ENCODE measurements around the gene RASGRF2.

The RASGRF2 gene

GRCh38 chr5:81167078-81167477, 206.9 kb downstream of the RASGRF2 start:
- no peak for FAIRE-seq

DNA sequence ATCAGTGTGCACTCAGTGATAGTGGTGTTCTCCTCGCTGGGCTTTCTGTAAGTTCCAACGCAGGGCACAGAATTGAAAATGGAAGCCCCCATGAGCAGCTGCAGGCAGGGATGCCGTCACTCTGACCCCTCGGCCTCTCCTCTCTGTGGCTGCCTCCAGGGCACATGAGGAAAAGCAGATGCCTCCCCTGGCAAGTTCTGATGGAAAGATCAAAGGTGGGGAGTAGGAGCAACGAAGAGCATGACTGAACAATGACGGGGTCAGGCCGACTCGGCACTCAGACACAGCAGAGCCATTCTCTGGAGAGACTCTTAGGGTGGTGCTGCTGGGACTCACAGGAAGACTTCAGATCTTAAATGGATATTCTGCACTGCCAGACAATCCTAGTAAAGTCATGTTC, 207.4 kb downstream of the RASGRF2 start:
- DNase-seq (ENCODE audit: low spot score) (no peak), FAIRE-seq (no peak)

More at GRCh38 chr5:81167078-81167477, 206.9 kb downstream of the RASGRF2 start:
- no peak for DNase-seq (ENCODE audit: low spot score)

- DNase-seq (ENCODE audit: low spot score) = no peak
- no peak for FAIRE-seq
Observed at GRCh38 chr5:81169924-81170323, 209.8 kb downstream of the RASGRF2 start.

DNA sequence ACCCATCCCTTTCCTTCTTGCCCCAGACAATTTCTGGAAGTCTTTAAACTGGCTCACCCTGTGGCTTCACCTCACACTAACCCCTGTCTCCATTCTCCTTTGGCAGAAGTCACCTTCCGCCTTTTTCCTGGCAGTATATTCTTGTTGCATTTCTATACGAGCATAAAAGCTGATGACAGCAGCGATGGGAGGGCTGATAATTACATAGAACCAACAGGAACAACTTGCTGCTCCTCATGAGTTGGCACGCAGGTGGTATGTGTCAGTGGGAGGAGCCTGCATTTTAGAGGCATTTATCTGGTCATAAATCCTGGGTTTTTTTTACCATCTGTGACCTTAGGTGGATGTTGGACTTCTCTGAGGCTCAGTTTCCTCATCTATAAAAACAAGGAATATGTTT, 211.6 kb downstream of the RASGRF2 start:
- FAIRE-seq (no peak), DNase-seq (ENCODE audit: low spot score) (no peak)

DNA sequence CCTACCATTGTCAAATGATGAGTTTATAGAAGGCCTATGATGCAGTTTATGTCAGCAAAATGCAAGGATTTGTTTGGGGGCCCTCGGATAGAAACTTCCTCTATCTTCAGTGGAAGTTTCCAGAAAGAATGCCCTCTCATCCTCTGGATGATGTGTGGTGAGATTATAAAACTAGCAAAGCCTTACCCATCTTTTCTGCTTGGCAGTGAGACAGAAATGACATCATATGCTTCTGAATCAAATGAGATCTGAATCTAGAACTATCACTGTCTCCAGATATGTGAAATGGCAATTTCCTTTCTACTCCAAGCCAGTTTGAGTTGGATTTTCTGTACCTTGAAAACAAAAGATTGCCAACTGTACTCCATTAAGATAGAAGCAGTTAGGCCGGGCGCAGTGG, 212.5 kb downstream of the RASGRF2 start:
- no peak for FAIRE-seq
- no peak for DNase-seq (ENCODE audit: low spot score)

- FAIRE-seq (no peak), DNase-seq (ENCODE audit: low spot score) (no peak)
Observed at GRCh38 chr5:81177061-81177460, 216.9 kb downstream of the RASGRF2 start.

DNA sequence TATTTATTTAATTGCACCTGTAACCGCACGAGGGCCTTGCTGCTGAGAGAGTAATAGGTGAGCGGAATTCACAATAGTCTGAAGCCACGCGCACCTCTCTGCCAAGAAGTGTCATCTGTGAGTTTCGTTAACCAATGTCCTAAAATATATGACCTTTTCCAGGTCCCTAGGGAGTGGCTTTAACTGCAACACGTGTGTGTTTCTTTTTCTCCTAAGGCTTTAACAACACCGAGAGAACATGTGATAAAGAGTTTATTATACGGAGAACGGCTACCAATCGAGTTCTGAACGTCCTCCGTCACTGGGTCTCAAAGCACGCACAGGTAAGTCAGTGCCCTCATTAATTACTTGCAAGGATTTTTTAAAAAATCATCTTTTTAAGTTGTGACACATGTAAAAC, 219.8 kb downstream of the RASGRF2 start:
- FAIRE-seq (no peak), DNase-seq (ENCODE audit: low spot score) (no peak)

- FAIRE-seq = no peak
- no peak for DNase-seq (ENCODE audit: low spot score)
Observed at GRCh38 chr5:81180780-81181460, 220.8 kb downstream of the RASGRF2 start.

DNA sequence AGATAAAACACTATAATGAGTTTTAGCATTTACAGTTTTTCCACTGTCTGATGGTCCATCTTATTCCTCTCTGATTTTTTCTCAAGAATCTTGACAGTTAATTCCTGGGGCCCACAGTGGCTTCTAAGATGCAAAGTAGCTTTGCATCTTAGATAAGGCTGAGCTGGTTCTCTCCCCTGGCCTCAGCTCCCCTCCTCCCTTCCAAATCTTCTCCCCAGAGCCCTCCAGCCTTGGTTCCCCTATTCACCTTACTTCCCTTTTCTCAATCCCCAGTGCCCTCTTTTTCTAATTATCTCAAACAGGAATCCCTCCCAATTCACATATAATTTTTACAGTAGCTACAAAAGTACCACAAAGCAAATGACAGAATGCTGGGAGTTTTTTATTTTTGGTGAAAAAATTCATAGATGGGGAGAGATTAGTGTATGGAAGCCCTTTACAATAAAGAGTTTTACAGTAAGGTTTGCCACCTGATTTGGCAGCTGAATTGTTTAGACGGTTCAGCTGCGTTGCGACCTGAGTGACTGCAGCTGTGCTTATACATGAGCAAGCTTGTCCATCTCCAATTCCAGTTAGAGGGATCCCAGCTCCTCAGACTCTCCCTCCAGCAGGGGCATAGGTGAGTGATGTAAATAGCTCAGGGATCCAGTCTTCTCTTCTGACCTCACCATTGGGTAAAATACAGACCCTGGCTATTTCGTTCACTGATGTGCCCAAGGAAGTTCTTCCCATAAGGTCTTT, 221.6 kb downstream of the RASGRF2 start:
- DNase-seq (ENCODE audit: low spot score) = no peak

DNA sequence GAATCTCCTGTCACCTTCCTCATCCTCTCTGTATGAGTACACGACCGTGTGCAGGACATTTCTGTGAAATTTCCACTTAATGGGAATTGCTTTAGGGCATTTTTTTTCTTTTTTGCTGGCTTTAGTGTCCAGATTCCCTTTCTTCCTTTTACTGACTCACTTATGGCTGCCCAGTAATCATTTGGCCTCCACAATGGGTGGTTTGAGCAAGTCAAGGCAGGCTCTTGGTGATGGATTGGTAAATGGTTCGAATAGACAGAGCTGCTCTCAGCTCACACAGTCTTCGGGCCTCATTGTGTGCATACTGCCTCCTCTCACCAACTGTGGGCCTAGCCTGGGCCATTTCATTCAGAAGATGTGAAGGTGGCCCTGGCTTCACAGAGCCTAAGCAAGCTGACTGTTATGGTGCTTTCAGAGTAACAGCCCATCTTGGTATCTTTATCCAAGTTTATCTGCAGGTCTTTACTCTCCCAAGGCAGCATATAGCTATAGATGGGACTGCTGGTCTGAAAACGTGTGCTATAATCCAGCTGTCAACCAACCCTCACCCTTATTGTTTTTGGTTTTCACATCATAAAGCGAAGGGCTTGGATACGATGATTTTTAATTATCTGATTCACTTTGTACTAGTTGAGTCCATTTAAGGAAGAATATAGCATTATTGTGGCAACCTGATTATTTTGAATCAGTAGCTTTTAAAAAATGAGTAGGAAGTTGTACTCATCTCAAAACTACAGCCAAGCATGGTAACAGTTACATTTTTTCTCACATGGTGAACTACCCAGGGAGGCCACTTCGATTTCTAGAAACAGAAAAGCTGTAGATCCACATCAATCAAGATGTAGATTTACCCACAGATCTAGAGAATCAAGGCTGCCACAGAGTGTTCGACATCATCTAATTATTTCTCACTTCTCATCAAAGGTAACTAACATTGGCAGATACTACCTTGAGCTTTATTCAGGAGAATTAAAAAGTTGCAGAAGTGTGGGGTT, 222.5 kb downstream of the RASGRF2 start:
- FAIRE-seq = no peak

More for the DNA sequence above, 221.6 kb downstream of the RASGRF2 start:
- no peak for FAIRE-seq

DNA sequence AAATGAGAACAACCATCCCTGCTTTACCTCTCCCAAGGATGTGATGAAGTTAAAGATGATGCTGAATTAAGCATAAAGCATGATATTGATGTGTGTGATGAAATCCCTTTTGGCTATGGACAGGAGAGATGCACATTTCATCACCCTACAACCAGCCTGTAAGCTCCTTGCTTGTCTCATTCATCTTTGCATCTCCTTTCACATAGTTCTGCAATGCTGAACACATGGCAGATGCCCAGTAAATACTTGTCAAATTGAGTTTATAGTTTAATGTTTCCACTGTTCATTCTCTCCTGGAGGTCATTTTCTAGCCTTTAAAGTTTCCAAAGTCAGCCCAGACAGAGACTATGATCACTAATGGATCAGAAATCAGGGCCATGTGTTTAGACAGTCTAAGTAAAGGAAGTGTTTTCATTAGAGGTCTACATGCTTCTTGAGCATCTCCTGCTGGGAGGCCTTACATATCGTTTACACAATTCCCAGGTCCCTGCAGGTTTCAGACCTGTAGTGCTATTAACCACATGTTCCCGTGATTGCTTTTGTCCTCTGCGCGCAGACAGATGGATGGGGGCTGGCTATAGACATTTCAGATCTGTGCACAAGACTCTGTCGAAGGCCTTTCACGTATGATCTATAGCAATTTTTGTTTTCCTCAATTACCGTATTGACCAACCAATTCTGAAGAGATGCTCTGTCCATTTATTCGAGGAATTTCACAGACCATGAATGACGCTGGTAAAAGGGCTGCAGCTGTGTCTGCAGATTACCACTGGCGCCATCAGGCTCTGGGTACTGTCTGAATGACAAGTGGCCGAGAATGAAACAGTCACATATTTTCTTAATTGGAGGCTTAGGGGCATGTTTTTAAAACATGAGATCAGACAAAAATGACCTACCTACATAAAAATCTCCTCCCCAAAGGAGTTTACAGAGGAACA, 223.9 kb downstream of the RASGRF2 start:
- DNase-seq (ENCODE audit: low spot score) (no peak), FAIRE-seq (no peak)

More for the DNA sequence above, 222.5 kb downstream of the RASGRF2 start:
- DNase-seq (ENCODE audit: low spot score) = no peak

- FAIRE-seq = no peak
- no peak for DNase-seq (ENCODE audit: low spot score)
Observed at GRCh38 chr5:81184749-81185110, 224.6 kb downstream of the RASGRF2 start.

GRCh38 chr5:81187885-81188284, 227.7 kb downstream of the RASGRF2 start:
- no peak for FAIRE-seq

GRCh38 chr5:81188962-81189361, 228.8 kb downstream of the RASGRF2 start:
- no peak for DNase-seq (ENCODE audit: low spot score)
- no peak for FAIRE-seq

More at GRCh38 chr5:81187885-81188284, 227.7 kb downstream of the RASGRF2 start:
- no peak for DNase-seq (ENCODE audit: low spot score)

DNA sequence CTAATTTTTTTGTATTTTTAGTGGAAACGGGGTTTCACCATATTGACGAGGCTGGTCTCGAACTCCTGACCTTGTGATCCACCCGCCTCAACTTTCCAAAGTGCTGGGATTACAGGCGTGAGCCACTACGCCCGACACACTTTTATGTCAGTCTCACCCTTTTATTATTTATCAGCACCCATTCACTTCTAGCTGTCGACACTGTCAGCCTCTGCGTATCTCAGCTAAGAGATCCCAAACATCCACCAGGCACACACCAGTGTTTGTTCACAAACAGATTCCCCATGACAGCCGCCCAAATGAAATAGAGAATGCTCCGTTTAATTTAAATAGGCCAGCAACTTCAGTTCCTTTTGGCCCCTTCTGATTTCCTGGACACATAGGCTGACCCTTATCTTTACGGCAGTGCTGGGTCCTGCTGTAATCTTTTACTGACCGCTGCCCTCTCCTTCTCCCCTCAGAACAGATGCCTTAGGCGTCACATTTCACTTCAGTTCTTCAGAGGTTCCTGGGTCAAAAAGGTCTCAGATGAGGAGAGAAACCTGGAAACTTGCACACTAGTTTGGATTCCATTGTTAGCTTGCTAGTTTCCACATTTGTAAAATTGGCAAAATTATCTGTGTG, 229.8 kb downstream of the RASGRF2 start:
- FAIRE-seq = no peak

GRCh38 chr5:81191726-81192372, 231.7 kb downstream of the RASGRF2 start:
- no peak for FAIRE-seq
- DNase-seq (ENCODE audit: low spot score) = no peak

More for the DNA sequence above, 229.8 kb downstream of the RASGRF2 start:
- no peak for DNase-seq (ENCODE audit: low spot score)

GRCh38 chr5:81192373-81192750, 232.2 kb downstream of the RASGRF2 start:
- DNase-seq (ENCODE audit: low spot score) (no peak), FAIRE-seq (no peak)

GRCh38 chr5:81194633-81195334, 234.6 kb downstream of the RASGRF2 start:
- no peak for FAIRE-seq
- DNase-seq (ENCODE audit: low spot score) = peak; percentile 16

DNA sequence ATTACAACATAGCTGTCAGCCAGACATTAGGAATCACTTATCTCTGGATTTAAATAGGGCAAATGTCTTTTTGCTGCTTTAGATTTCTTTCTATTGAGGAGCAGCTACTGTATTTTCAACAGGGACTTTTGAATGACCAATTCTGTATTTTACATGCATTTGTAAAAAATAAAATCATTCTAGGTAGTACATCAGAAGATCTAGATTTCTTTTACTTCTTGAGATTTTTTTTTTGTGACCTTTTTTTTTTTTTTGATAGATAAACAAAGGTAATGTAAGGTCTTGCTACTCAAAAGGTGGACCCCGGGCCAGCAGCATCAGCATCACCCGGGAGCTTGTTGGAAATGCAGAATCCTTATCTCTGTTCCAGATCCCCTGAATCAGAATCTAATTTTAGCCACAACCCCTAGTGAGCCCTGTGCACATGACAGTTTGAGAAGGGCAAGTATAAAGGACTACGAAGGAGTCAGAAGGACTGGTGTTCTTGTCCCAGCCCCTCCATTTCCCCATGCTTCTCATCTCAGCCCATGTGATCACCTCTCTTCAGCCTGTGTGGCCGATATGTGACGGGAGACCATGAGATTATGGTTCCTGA, 235.3 kb downstream of the RASGRF2 start:
- DNase-seq (ENCODE audit: low spot score) = no peak
- no peak for FAIRE-seq

All from RCC 7860 (cell line).